Measurements from ENCODE around the gene SELENBP1.

SELENBP1 gene

GRCh38 chr1:151407304-151407703, 34.8 kb upstream of the SELENBP1 start:
- Mint-ChIP-seq H3K9me3 (no peaks in the 10 kb centered on the region), H3K27me3 (ENCODE audit: low read depth) (no peaks in the 10 kb centered on the region), H3K4me3 (no peak overlapping the region), H3K4me1 (no peaks in the 10 kb centered on the region), H3K36me3 (ENCODE audit: low read depth) (peaks cover 89% of the 10 kb centered on the region), H3K27ac (no peak overlapping the region)
- TF ChIP-seq, protein P1, sequence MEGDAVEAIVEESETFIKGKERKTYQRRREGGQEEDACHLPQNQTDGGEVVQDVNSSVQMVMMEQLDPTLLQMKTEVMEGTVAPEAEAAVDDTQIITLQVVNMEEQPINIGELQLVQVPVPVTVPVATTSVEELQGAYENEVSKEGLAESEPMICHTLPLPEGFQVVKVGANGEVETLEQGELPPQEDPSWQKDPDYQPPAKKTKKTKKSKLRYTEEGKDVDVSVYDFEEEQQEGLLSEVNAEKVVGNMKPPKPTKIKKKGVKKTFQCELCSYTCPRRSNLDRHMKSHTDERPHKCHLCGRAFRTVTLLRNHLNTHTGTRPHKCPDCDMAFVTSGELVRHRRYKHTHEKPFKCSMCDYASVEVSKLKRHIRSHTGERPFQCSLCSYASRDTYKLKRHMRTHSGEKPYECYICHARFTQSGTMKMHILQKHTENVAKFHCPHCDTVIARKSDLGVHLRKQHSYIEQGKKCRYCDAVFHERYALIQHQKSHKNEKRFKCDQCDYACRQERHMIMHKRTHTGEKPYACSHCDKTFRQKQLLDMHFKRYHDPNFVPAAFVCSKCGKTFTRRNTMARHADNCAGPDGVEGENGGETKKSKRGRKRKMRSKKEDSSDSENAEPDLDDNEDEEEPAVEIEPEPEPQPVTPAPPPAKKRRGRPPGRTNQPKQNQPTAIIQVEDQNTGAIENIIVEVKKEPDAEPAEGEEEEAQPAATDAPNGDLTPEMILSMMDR (IDR thresholded peaks at IDR 0.05; ENCODE audit: unreplicated experiment in 3 of 3), result no peak

GRCh38 chr1:151406176-151406575, 33.7 kb upstream of the SELENBP1 start:
- Mint-ChIP-seq H3K36me3 (ENCODE audit: low read depth) (peaks cover 89% of the 10 kb centered on the region), H3K27me3 (ENCODE audit: low read depth) (no peaks in the 10 kb centered on the region), H3K27ac (no peak overlapping the region), H3K4me1 (peaks cover 4% of the 10 kb centered on the region), H3K9me3 (no peaks in the 10 kb centered on the region), H3K4me3 (no peak overlapping the region)
- TF ChIP-seq, protein P1 (IDR thresholded peaks at IDR 0.05; ENCODE audit: unreplicated experiment in 3 of 3), result no peak

DNA sequence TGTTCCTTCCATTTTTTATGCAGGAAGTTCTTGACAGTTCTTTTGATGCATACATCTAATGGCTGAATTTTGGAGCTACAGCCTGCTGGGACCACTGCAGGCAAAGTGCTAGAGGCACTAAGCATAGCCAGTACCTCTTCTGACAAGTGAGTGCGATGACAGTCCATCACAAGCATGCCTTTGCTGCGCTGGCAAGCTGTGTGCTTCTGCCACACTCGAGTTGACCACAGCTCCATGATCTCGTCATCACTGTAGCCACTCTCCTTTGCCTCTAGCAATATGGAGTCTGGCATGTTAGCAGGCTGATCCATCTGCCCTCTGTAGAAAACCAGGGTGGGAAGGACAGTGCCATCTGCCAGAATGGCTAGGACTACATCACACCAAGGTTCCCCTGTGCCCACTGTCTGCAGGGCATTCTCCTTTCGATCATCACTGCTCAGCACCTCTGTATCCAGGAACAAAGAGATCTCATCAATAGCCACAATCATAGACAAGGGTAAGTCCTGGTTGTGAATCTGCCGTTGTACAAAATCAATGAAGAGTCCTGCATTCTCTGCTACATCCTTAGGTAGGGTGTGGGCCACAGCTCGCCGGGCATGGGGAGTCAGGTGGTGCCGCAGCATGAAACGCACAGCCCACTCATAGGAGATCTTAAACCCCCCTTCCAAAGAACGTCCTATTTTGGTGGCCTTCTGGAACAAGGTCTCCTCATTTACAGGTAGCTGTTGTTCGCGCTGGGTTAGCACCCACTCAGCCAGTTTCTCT, 32.9 kb upstream of the SELENBP1 start:
- peaks cover 89% of the 10 kb centered on the region for H3K36me3 Mint-ChIP-seq (ENCODE audit: low read depth)
- TF ChIP-seq, protein P1 (IDR thresholded peaks at IDR 0.05; ENCODE audit: unreplicated experiment in 3 of 3), result no peak
- peaks cover 12% of the 10 kb centered on the region for H3K4me1 Mint-ChIP-seq
- no peaks in the 10 kb centered on the region for H3K27me3 Mint-ChIP-seq (ENCODE audit: low read depth)
- no peak overlapping the region for H3K27ac Mint-ChIP-seq
- H3K4me3 Mint-ChIP-seq, result no peak overlapping the region
- no peaks in the 10 kb centered on the region for H3K9me3 Mint-ChIP-seq

- no peaks in the 10 kb centered on the region for H3K27me3 Mint-ChIP-seq (ENCODE audit: low read depth)
- TF ChIP-seq, protein P1 (IDR thresholded peaks at IDR 0.05; ENCODE audit: unreplicated experiment in 3 of 3), result no peak
These were observed 31.1 kb upstream of the SELENBP1 start for GRCh38 chr1:151403612-151404011.

GRCh38 chr1:151402764-151403163, 30.3 kb upstream of the SELENBP1 start:
- Mint-ChIP-seq H3K4me3 (peak overlapping the region; percentile 37 to 91 (median 91)), H3K9me3 (no peaks in the 10 kb centered on the region), H3K36me3 (ENCODE audit: low read depth) (peaks cover 69% of the 10 kb centered on the region), H3K4me1 (peaks cover 23% of the 10 kb centered on the region), H3K27ac (peak overlapping the region in 1 of 3 experiments; percentile 14), H3K27me3 (ENCODE audit: low read depth) (no peaks in the 10 kb centered on the region)
- TF ChIP-seq, protein P1 (IDR thresholded peaks at IDR 0.05; ENCODE audit: unreplicated experiment in 3 of 3), result no peak

More at GRCh38 chr1:151403612-151404011, 31.1 kb upstream of the SELENBP1 start:
- Mint-ChIP-seq H3K4me3 (peak overlapping the region in 1 of 3 experiments; percentile 9), H3K36me3 (ENCODE audit: low read depth) (peaks cover 77% of the 10 kb centered on the region), H3K4me1 (peaks cover 23% of the 10 kb centered on the region), H3K9me3 (no peaks in the 10 kb centered on the region), H3K27ac (no peak overlapping the region)

DNA sequence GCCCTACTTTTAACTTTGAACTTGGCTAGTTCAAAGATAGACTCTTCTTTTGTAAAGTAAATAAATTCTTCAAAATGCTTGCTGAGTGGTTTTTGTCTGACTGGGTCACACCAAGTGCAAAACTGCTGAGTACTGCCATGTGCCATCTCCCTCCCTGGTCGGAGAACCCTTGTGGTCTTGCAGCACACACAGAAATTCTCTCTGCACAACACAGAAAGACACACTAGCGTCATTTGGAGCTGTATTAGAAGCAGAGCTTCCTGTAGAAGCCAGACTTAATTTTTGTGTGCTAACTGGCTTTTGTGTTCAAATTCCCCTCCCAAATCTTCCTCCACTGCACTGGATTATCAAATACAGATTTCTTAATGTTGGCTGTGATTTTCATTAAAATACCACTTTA, 29.4 kb upstream of the SELENBP1 start:
- Mint-ChIP-seq H3K36me3 (ENCODE audit: low read depth) (peaks cover 61% of the 10 kb centered on the region), H3K4me1 (peaks cover 23% of the 10 kb centered on the region), H3K4me3 (peak overlapping the region; percentile 91 to 96 (median 91)), H3K27ac (peak overlapping the region; percentile 49 to 92 (median 79)), H3K9me3 (no peaks in the 10 kb centered on the region), H3K27me3 (ENCODE audit: low read depth) (no peaks in the 10 kb centered on the region)
- TF ChIP-seq, protein P1 (IDR thresholded peaks at IDR 0.05; ENCODE audit: unreplicated experiment in 3 of 3), result no peak

Data from nephron (organoid).